GM12891 (cell line): ENCODE results near the gene GNPTG.

Experiments used
- PAX5 ChIP-seq: IDR thresholded peaks from 2 replicates; pipeline ENCODE4 v1.6.1; 2011; ENCODE audit warnings: low read length, moderate library complexity, mild to moderate bottlenecking; ENCODE audit not compliant: insufficient read depth, severe bottlenecking
- POLR2A ChIP-seq: IDR thresholded peaks from 2 replicates; pipeline ENCODE4 v1.6.1; 2011; ENCODE audit warnings: low read depth, low read length, control low read depth
- POLR2AphosphoS5 ChIP-seq: IDR thresholded peaks from 2 replicates; pipeline ENCODE4 v1.6.1; 2011; ENCODE audit warnings: low read depth, low read length, control low read depth
- POU2F2 ChIP-seq: IDR thresholded peaks from 2 replicates; pipeline ENCODE4 v1.6.1; 2011; ENCODE audit warnings: low read depth, mild to moderate bottlenecking, control low read depth, low read length, moderate library complexity
- SPI1 ChIP-seq: IDR thresholded peaks from 2 replicates; pipeline ENCODE4 v1.6.1; 2011; ENCODE audit warnings: low read depth, low read length, control low read depth
- TAF1 ChIP-seq: IDR thresholded peaks from 2 replicates; pipeline ENCODE4 v1.6.1; 2011; ENCODE audit warnings: low read depth, low read length, control low read depth

- TF ChIP-seq POLR2A: no peak
- TF ChIP-seq POLR2AphosphoS5: no peak
- no peak for TF ChIP-seq SPI1
- no peak for TF ChIP-seq TAF1
- no peak for TF ChIP-seq PAX5
- TF ChIP-seq POU2F2: no peak
Measured at GRCh38 chr16:1338119-1338730, 13.5 kb upstream of the GNPTG start.
